Epithelial cell of esophagus (primary cell): ENCODE data around the gene SETBP1.

Experiments
- DNase-seq: peaks from one replicate; pipeline ENCODE4 v3.0.0; 2010; ENCODE audit warnings: low read depth
- H3K4me3 ChIP-seq: 2 replicates; pipeline ENCODE4 v1.5.1; 2011; ENCODE audit warnings: mild to moderate bottlenecking, low read length, control low read depth
- CTCF ChIP-seq: IDR thresholded peaks from 2 replicates; pipeline ENCODE4 v1.5.1; 2011; ENCODE audit warnings: low read depth, mild to moderate bottlenecking, low read length, control low read depth, inconsistent platforms; ENCODE audit not compliant: insufficient read depth; ENCODE audit errors: missing control alignments

Gene SETBP1

GRCh38 chr18:44659771-44660170 lies 20.9 kb upstream of the SETBP1 start:
- H3K4me3 ChIP-seq = no peak overlapping the region
- no peak for DNase-seq
- no peak for TF ChIP-seq CTCF

GRCh38 chr18:44668270-44668975 lies 12.3 kb upstream of the SETBP1 start:
- no peak overlapping the region for H3K4me3 ChIP-seq
- DNase-seq = peak; percentile 28
- no peak for TF ChIP-seq CTCF

- no peak overlapping the region for H3K4me3 ChIP-seq
- no peak for TF ChIP-seq CTCF
- DNase-seq = no peak
Observed at GRCh38 chr18:44671914-44672313, 8.8 kb upstream of the SETBP1 start.

- TF ChIP-seq CTCF = no peak
- peak; percentile 87 for DNase-seq
- H3K4me3 ChIP-seq = no peak overlapping the region
Observed at GRCh38 chr18:44672506-44672905, 8.2 kb upstream of the SETBP1 start.

- no peak overlapping the region for H3K4me3 ChIP-seq
- DNase-seq = no peak
- no peak for TF ChIP-seq CTCF
Observed at GRCh38 chr18:44673256-44673880, 7.3 kb upstream of the SETBP1 start.

- no peak for DNase-seq
- TF ChIP-seq CTCF = no peak
- no peak overlapping the region for H3K4me3 ChIP-seq
Observed at GRCh38 chr18:44677933-44678332, 2.8 kb upstream of the SETBP1 start.

- no peak for TF ChIP-seq CTCF
- DNase-seq = no peak
- peak overlapping the region; percentile 21 for H3K4me3 ChIP-seq
Observed at GRCh38 chr18:44678725-44679055, 2.0 kb upstream of the SETBP1 start.
